Loucy (cell line): ENCODE measurements around the gene C1QTNF4.

Source experiments
- EZH2phosphoT487 ChIP-seq: fragments of 200-600 bp; IDR thresholded peaks from 2 replicates; pipeline ENCODE4 v1.6.1; 2018; ENCODE audit warnings: antibody characterized with exemption, mild to moderate bottlenecking, moderate library complexity, borderline replicate concordance
- TF ChIP-seq, protein P1 (sequence below): fragments of 200-600 bp; sonication (generic); conservative IDR thresholded peaks from 2 replicates; pipeline ENCODE4 v1.5.1; 2014; ENCODE audit warnings: mild to moderate bottlenecking, antibody characterized with exemption, low read length

GRCh38 chr11:47541070-47541469 lies 53.1 kb downstream of the C1QTNF4 start:
- TF ChIP-seq, protein P1, sequence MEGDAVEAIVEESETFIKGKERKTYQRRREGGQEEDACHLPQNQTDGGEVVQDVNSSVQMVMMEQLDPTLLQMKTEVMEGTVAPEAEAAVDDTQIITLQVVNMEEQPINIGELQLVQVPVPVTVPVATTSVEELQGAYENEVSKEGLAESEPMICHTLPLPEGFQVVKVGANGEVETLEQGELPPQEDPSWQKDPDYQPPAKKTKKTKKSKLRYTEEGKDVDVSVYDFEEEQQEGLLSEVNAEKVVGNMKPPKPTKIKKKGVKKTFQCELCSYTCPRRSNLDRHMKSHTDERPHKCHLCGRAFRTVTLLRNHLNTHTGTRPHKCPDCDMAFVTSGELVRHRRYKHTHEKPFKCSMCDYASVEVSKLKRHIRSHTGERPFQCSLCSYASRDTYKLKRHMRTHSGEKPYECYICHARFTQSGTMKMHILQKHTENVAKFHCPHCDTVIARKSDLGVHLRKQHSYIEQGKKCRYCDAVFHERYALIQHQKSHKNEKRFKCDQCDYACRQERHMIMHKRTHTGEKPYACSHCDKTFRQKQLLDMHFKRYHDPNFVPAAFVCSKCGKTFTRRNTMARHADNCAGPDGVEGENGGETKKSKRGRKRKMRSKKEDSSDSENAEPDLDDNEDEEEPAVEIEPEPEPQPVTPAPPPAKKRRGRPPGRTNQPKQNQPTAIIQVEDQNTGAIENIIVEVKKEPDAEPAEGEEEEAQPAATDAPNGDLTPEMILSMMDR: no peak
- no peak for TF ChIP-seq EZH2phosphoT487
